ENCODE data around the gene NISCH. TPM values are rescaled to one million over a fixed set of nuclear protein-coding genes. Genes with fewer than 3 reads are reported as not detected.

NISCH gene
- total RNA-seq, 1 experiment from 2014 or later, result 72.8 TPM

DNA sequence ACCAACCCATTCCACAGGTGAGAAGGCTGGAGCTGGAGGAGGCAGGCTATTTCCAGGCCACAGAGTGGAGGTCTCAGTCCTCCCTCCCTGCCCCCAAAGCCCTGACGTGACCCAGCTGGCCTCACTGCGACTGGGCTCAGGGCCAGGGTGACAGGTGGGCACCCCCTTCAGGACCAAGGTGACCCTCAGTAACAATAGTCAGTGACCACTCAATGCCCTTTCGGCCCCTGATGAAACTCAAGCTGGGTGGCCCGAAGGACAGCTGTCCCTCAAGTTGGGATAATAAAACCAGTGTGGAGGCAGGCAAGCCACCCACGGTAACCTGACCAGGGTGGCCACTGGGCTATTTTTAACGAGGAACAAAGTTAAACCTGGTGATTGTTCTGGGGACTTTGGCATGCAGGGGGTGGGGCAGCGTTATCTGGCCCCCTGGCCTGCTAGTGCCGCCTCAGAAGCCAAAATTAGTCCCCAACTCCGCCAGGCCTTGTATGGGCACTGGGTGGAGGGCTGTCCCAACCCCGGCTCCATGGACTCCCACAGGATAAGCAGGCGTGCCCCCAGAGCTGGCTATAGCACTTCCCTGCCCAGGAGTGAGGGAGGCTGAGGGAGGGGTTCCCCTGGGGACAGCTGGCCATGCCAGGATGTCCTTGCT lies 2.7 kb upstream of the NISCH start:
- no peaks in the 10 kb centered on the region for H3K9me2 ChIP-seq (ENCODE audit: insufficient read depth)
- ATAC-seq, result no peak
- peaks cover 46 to 71% of the 10 kb centered on the region in 2 experiments for H3K4me1 ChIP-seq (ENCODE audit: control insufficient read depth in 1 of 2, insufficient read depth in 2 of 2, low read length in 2 of 2)
- no peak for DNase-seq (ENCODE audit: low read depth, low spot score)
- H3K27me3 ChIP-seq (ENCODE audit: insufficient read depth, low read length), result no peaks in the 10 kb centered on the region
- H2AFZ ChIP-seq (ENCODE audit: low read depth, low read length, poor library complexity, severe bottlenecking), result no peak overlapping the region
- no TSS peak for BruUV-seq (replicated peaks)
- peak overlapping the region in 1 of 2 experiments; percentile 2; a peak in 1 of 4 replicates for H3K4me3 ChIP-seq (replicated peaks in 1 of 2; ENCODE audit: low read depth in 1 of 2, low read length in 2 of 2)
- H3K27ac ChIP-seq (ENCODE audit: low read depth, low read length), result peak overlapping the region; percentile 36; the same call in 1 of the 2 replicates
- H3K79me2 ChIP-seq (ENCODE audit: insufficient read depth, low read length), result peaks cover 22% of the 10 kb centered on the region
- 0 out of 2 replicates have a peak overlapping the region, but pooled peaks have one; percentile 18 for H3K9ac ChIP-seq (ENCODE audit: low read length)
- TF ChIP-seq EZH2 (IDR thresholded peaks at IDR 0.05) (no peak), ZFX (IDR thresholded peaks at IDR 0.05) (no peak), SP1 (IDR thresholded peaks at IDR 0.05; ENCODE audit: low read depth) (no peak), EGR1 (IDR thresholded peaks at IDR 0.05; ENCODE audit: low read depth) (no peak), RAD21 (IDR thresholded peaks at IDR 0.05; ENCODE audit: low read depth) (no peak), CEBPB (IDR thresholded peaks at IDR 0.05; ENCODE audit: low read depth) (no peak), ZNF274 (IDR thresholded peaks at IDR 0.05; ENCODE audit: low read depth, low read length) (no peak), YY1 (IDR thresholded peaks at IDR 0.05; ENCODE audit: extremely low read depth, insufficient replicate concordance, low read depth, low read length) (no peak), EZH2phosphoT487 (IDR thresholded peaks at IDR 0.05; ENCODE audit: borderline replicate concordance) (no peak), JUND (IDR thresholded peaks at IDR 0.05) (no peak), SIN3A (IDR thresholded peaks at IDR 0.05; ENCODE audit: low read depth) (no peak), ELF1 (IDR thresholded peaks at IDR 0.05; ENCODE audit: borderline replicate concordance, low read depth) (no peak), POLR2AphosphoS5 (IDR thresholded peaks at IDR 0.05; ENCODE audit: low read depth, low read length) (no peak), SRF (IDR thresholded peaks at IDR 0.05; ENCODE audit: low read depth) (no peak)
- TF ChIP-seq, protein P1, sequence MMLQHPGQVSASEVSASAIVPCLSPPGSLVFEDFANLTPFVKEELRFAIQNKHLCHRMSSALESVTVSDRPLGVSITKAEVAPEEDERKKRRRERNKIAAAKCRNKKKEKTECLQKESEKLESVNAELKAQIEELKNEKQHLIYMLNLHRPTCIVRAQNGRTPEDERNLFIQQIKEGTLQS (IDR thresholded peaks at IDR 0.05), result no peak
- TF ChIP-seq, protein P2, sequence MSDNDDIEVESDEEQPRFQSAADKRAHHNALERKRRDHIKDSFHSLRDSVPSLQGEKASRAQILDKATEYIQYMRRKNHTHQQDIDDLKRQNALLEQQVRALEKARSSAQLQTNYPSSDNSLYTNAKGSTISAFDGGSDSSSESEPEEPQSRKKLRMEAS (IDR thresholded peaks at IDR 0.05), result no peak
- TF ChIP-seq, protein P3, sequence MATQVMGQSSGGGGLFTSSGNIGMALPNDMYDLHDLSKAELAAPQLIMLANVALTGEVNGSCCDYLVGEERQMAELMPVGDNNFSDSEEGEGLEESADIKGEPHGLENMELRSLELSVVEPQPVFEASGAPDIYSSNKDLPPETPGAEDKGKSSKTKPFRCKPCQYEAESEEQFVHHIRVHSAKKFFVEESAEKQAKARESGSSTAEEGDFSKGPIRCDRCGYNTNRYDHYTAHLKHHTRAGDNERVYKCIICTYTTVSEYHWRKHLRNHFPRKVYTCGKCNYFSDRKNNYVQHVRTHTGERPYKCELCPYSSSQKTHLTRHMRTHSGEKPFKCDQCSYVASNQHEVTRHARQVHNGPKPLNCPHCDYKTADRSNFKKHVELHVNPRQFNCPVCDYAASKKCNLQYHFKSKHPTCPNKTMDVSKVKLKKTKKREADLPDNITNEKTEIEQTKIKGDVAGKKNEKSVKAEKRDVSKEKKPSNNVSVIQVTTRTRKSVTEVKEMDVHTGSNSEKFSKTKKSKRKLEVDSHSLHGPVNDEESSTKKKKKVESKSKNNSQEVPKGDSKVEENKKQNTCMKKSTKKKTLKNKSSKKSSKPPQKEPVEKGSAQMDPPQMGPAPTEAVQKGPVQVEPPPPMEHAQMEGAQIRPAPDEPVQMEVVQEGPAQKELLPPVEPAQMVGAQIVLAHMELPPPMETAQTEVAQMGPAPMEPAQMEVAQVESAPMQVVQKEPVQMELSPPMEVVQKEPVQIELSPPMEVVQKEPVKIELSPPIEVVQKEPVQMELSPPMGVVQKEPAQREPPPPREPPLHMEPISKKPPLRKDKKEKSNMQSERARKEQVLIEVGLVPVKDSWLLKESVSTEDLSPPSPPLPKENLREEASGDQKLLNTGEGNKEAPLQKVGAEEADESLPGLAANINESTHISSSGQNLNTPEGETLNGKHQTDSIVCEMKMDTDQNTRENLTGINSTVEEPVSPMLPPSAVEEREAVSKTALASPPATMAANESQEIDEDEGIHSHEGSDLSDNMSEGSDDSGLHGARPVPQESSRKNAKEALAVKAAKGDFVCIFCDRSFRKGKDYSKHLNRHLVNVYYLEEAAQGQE (IDR thresholded peaks at IDR 0.05; ENCODE audit: low read depth), result no peak
- H3K9me3 ChIP-seq (ENCODE audit: control insufficient read depth in 1 of 2, insufficient read depth in 1 of 2, low read depth in 1 of 2, low read length in 2 of 2), result no peaks in the 10 kb centered on the region
- ChIA-PET RAD21 (ENCODE audit: low non-redundant PET in 1 of 2, low total read pairs in 2 of 2, uncharacterized antibody in 2 of 2, unreplicated experiment in 2 of 2) (interaction anchor here in 1 of 2 experiments (0.8 kb wide), 1 partner anchor 25 kb away, joined by 3 read pairs; no protein-coding TSS in a partner anchor), POLR2A (no interaction called here), CTCF (no interaction called here)
- intact Hi-C loops (cut with micrococcal nuclease), result no loop called here
- peak overlapping the region; percentile 89 for H3K4me2 ChIP-seq (ENCODE audit: low read length)
- H3K36me3 ChIP-seq (ENCODE audit: control insufficient read depth in 1 of 2, insufficient read depth in 2 of 2, low read length in 2 of 2), result peaks cover 2 to 9% of the 10 kb centered on the region in 2 experiments; a peak in 3 of 4 replicates
- H4K20me1 ChIP-seq (ENCODE audit: insufficient read depth), result no peaks in the 10 kb centered on the region

Measured in HCT116 (cell line).